ENCODE data around the gene OR6S1.

GRCh38 chr14:20614038-20614840 lies 27.3 kb downstream of the OR6S1 start:
- TF ChIP-seq CTCF (IDR thresholded peaks at IDR 0.05) (no peak), POLR2AphosphoS5 (IDR thresholded peaks at IDR 0.05) (no peak), POLR2A (IDR thresholded peaks at IDR 0.05) (no peak)
